Parathyroid adenoma (tissue), 2 donors: Measurements from ENCODE around the gene ZSCAN12.

Experiments used
- H2AFZ ChIP-seq: fragments of 300-600 bp; sonication (generic); one replicate; pipeline ENCODE4 v1.7.0; 2017; ENCODE audit warnings: antibody characterized with exemption, mild to moderate bottlenecking
- H3K27ac ChIP-seq: fragments of 300-600 bp; sonication (generic); one replicate; pipeline ENCODE4 v1.7.0; 2017
- H3K27me3 ChIP-seq: fragments of 300-600 bp; sonication (generic); one replicate; pipeline ENCODE4 v1.7.0; 2017; ENCODE audit warnings: low read length; ENCODE audit not compliant: control insufficient read depth, insufficient read depth
- H3K36me3 ChIP-seq: fragments of 300-600 bp; sonication (generic); one replicate; pipeline ENCODE4 v1.7.0; 2017; ENCODE audit warnings: low read length; ENCODE audit not compliant: control insufficient read depth, insufficient read depth
- H3K4me1 ChIP-seq: fragments of 300-600 bp; sonication (generic); one replicate; pipeline ENCODE4 v1.7.0; 2017; ENCODE audit warnings: control low read depth
- H3K4me2 ChIP-seq: fragments of 300-600 bp; sonication (generic); one replicate; pipeline ENCODE4 v1.7.0; 2017; ENCODE audit warnings: low read length
- H3K4me3 ChIP-seq: fragments of 300-600 bp; sonication (generic); one replicate; pipeline ENCODE4 v1.7.0; 2017; ENCODE audit warnings: low read depth, low read length
- H3K79me2 ChIP-seq: fragments of 300-600 bp; sonication (generic); one replicate; pipeline ENCODE4 v1.7.0; 2017; ENCODE audit warnings: control low read depth
- H3K9ac ChIP-seq: fragments of 300-600 bp; sonication (generic); one replicate; pipeline ENCODE4 v1.7.0; 2017; ENCODE audit warnings: mild to moderate bottlenecking
- H3K9me3 ChIP-seq: fragments of 300-600 bp; sonication (generic); one replicate; pipeline ENCODE4 v1.7.0; 2017; ENCODE audit warnings: low read length; ENCODE audit not compliant: control insufficient read depth
- TF ChIP-seq, protein P1 (sequence below): fragments of 300-600 bp; sonication (generic); IDR thresholded peaks from one replicate; pipeline ENCODE4 v1.7.0; 2017; ENCODE audit warnings: antibody characterized with exemption, mild to moderate bottlenecking
- donor health status: primary hyperparathyroidism.

The ZSCAN12 gene

DNA sequence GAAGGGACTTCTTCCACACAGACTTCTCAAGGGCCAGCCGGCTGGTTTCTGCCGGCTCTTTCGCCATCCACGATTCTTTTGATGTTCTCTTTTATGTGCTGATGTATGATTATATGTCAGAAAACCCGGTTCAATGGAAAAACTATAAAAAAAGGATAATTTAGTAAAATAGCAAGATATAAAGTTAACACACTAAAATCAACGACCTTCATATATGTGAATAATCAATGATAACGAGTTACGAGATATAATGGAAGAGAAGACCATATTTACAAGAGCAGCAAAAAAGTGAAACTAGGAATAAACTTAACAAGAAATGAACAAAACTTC is 540 bp upstream of the ZSCAN12 start:
- peak overlapping the region; percentile 73 for H3K4me2 ChIP-seq
- TF ChIP-seq, protein P1, sequence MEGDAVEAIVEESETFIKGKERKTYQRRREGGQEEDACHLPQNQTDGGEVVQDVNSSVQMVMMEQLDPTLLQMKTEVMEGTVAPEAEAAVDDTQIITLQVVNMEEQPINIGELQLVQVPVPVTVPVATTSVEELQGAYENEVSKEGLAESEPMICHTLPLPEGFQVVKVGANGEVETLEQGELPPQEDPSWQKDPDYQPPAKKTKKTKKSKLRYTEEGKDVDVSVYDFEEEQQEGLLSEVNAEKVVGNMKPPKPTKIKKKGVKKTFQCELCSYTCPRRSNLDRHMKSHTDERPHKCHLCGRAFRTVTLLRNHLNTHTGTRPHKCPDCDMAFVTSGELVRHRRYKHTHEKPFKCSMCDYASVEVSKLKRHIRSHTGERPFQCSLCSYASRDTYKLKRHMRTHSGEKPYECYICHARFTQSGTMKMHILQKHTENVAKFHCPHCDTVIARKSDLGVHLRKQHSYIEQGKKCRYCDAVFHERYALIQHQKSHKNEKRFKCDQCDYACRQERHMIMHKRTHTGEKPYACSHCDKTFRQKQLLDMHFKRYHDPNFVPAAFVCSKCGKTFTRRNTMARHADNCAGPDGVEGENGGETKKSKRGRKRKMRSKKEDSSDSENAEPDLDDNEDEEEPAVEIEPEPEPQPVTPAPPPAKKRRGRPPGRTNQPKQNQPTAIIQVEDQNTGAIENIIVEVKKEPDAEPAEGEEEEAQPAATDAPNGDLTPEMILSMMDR = no peak
- peak overlapping the region; percentile 97 for H2AFZ ChIP-seq
- no peaks in the 10 kb centered on the region for H3K27me3 ChIP-seq
- H3K9ac ChIP-seq = no peak overlapping the region
- peaks cover 3% of the 10 kb centered on the region for H3K4me1 ChIP-seq
- peak overlapping the region; percentile 63 for H3K4me3 ChIP-seq
- no peaks in the 10 kb centered on the region for H3K9me3 ChIP-seq
- H3K36me3 ChIP-seq = no peaks in the 10 kb centered on the region
- H3K27ac ChIP-seq = no peak overlapping the region
- H3K79me2 ChIP-seq = no peaks in the 10 kb centered on the region

DNA sequence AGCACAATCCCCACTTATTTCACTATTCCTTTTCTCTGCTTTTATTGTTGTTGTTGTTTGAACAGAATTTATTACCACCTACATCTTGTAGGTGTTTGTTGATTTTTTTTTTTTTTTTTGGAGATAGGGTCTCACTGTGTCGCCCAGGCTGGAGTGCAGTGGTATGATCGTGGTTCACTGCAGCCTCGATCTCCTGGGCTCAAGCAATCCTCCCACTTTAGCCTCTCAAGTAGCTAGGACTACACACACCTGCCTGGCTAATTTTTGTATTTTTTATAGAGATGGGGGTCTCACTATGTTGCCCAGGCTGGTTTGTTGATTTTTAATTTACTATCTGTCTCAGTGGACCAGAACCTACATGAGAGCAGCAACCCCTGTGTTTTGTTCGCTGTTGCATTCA is 3.6 kb downstream of the ZSCAN12 start:
- Histone ChIP-seq H3K79me2 (no peaks in the 10 kb centered on the region), H3K36me3 (no peaks in the 10 kb centered on the region), H3K4me2 (no peak overlapping the region), H3K27ac (no peak overlapping the region), H3K27me3 (no peaks in the 10 kb centered on the region), H3K9me3 (no peaks in the 10 kb centered on the region), H3K4me3 (no peak overlapping the region), H2AFZ (no peak overlapping the region), H3K4me1 (peaks cover 3% of the 10 kb centered on the region), H3K9ac (no peak overlapping the region)
- TF ChIP-seq, protein P1 = no peak

DNA sequence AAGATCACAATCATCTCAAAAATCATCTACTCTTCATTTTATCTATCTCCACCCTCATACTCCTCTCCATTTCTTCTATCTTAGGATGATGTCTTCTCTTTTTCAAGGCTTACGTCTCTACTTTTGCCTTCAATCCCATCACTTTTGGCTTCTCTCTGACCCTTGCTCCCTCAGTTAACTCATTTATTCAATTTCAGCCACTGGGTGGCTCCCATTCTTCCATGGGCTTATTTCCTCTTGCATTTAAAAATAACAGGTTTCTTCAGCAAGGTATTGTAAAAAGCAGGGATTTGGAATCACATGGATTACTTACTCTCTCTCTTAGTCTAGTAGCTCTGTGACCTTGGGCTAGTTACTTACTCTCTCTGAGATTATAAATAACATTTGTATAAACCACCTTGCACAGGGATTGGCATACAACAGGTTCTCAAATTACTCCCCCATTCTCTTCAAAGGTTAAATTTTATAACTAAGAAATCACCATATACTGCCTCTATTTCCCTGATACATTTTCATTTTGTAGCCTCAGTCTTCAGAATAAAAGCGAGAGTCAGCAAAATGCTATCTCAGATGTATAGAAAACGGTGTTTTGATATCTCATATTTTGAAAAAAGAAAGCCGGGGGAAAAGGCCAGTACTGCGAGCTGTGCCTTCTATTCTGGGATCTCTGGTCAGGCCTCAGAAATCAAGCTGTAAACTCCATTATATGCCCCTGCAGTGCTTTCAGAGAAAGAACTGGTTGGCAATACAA is 5.5 kb downstream of the ZSCAN12 start:
- TF ChIP-seq, protein P1 = no peak
- H3K36me3 ChIP-seq = no peaks in the 10 kb centered on the region
- no peaks in the 10 kb centered on the region for H3K9me3 ChIP-seq
- no peak overlapping the region for H2AFZ ChIP-seq
- H3K4me2 ChIP-seq = no peak overlapping the region
- no peak overlapping the region for H3K4me3 ChIP-seq
- no peaks in the 10 kb centered on the region for H3K79me2 ChIP-seq
- H3K27me3 ChIP-seq = no peaks in the 10 kb centered on the region
- no peak overlapping the region for H3K27ac ChIP-seq
- no peak overlapping the region for H3K9ac ChIP-seq
- peaks cover 3% of the 10 kb centered on the region for H3K4me1 ChIP-seq

DNA sequence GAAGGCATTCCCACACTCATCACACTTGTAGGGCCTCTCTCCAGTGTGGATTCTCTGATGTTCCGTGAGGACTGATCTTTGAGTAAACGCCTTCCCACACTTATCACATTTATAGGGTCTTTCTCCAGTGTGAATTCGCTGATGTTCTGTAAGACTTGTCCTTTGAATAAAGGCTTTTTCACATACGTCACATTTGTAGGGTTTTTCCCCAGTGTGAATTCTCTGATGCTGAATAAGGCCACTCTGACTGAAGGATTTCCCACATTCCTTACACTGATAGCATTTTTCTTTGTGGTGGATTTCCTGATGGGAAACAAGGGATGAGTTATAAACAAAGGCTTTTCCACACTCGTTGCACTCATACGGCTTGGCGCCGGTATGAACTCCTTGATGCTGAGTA is 8.9 kb downstream of the ZSCAN12 start:
- Histone ChIP-seq H3K36me3 (no peaks in the 10 kb centered on the region), H3K4me1 (no peaks in the 10 kb centered on the region), H3K27me3 (no peaks in the 10 kb centered on the region), H2AFZ (no peak overlapping the region), H3K9ac (no peak overlapping the region), H3K4me2 (no peak overlapping the region), H3K4me3 (no peak overlapping the region), H3K27ac (no peak overlapping the region), H3K9me3 (no peaks in the 10 kb centered on the region), H3K79me2 (no peaks in the 10 kb centered on the region)
- TF ChIP-seq, protein P1 = no peak

DNA sequence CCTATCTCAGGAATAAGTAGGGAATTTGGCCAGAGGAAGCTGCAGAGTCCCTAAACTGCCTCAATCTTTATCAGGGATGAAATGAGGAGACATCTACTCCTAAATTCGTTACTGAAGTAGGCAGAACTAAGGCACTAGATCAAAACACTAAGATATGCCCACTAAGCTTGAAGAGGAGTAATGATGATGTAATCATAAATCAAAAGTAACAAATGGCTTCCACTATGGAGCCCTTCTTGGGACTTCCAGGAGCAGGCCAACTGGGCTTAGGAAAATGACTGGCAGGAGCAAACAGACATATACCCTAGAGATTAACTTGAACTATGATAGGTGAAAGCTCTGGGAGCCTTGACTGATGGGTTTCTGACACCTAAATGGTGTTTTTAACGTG is 15.4 kb downstream of the ZSCAN12 start:
- Histone ChIP-seq H3K9ac (no peak overlapping the region), H3K27ac (peak overlapping the region; percentile 82), H3K4me1 (peaks cover 13% of the 10 kb centered on the region)

More for the DNA sequence above, 15.4 kb downstream of the ZSCAN12 start:
- Histone ChIP-seq H3K4me2 (peak overlapping the region; percentile 79), H3K27me3 (no peaks in the 10 kb centered on the region), H2AFZ (peak overlapping the region; percentile 95), H3K79me2 (no peaks in the 10 kb centered on the region), H3K36me3 (no peaks in the 10 kb centered on the region), H3K9me3 (no peaks in the 10 kb centered on the region), H3K4me3 (peak overlapping the region; percentile 76)
- TF ChIP-seq, protein P1 = no peak
